ENCODE measurements around the gene AJM1.

Gene AJM1

GRCh38 chr9:136807281-136808074 is 34.8 kb upstream of the AJM1 start, which contains the start of gene RABL6:
Gene RABL6 (plus strand): TSS chr9:136807948. CDS start chr9:136808197, 249 bp downstream.
- Histone ChIP-seq H3K36me3 (peaks cover 8% of the 10 kb centered on the region), H3K4me3 (ENCODE audit: low read depth in 1 of 2, low read length in 1 of 2) (peak within 1 kb of the TSS; percentile 76 to 83), H3K4me1 (ENCODE audit: control insufficient read depth in 1 of 2, insufficient read depth in 1 of 2, low read depth in 1 of 2, low read length in 1 of 2) (peaks cover 27 to 34% of the 10 kb centered on the region in 2 experiments), H3K27ac (peak within 1 kb of the TSS; percentile 85), H3K9me3 (no peaks in the 10 kb centered on the region), H3K27me3 (peaks cover 2% of the 10 kb centered on the region)
- TF ChIP-seq, protein P1, sequence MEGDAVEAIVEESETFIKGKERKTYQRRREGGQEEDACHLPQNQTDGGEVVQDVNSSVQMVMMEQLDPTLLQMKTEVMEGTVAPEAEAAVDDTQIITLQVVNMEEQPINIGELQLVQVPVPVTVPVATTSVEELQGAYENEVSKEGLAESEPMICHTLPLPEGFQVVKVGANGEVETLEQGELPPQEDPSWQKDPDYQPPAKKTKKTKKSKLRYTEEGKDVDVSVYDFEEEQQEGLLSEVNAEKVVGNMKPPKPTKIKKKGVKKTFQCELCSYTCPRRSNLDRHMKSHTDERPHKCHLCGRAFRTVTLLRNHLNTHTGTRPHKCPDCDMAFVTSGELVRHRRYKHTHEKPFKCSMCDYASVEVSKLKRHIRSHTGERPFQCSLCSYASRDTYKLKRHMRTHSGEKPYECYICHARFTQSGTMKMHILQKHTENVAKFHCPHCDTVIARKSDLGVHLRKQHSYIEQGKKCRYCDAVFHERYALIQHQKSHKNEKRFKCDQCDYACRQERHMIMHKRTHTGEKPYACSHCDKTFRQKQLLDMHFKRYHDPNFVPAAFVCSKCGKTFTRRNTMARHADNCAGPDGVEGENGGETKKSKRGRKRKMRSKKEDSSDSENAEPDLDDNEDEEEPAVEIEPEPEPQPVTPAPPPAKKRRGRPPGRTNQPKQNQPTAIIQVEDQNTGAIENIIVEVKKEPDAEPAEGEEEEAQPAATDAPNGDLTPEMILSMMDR (IDR thresholded peaks at IDR 0.05): peak; percentile 17

DNA sequence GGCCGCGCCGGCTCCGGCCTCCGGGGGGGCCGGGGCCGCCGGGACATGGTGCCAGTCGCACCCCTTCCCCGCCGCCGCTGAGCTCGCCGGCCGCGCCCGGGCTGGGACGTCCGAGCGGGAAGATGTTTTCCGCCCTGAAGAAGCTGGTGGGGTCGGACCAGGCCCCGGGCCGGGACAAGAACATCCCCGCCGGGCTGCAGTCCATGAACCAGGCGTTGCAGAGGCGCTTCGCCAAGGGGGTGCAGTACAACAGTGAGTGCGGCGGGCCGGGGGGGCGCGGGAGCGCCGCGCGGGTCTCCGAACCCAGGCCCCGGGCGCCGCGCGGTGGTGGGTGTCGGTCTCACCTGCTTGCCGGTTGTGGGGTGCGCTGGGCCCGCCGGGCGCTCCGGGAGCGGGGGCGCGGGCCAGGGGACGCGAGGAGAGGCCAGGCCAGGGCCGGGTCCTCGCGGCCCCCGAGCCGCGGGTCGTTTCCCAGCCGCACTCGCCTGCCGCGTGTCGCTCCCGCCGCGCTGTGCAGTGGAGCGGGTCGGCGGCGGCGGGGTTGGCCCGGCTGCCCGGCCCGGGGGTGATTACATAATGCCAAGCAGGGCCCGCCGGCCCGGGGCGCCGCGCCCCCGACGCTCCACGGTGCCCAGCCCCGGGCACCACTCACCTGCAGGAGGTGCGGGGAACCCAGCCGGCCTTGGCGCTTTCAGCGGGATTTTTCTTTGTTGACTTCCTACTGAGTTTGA is 34.0 kb upstream of the AJM1 start:
- TF ChIP-seq, protein P1 (IDR thresholded peaks at IDR 0.05): no peak
- peak overlapping the region; percentile 85 for H3K27ac ChIP-seq
- peak overlapping the region; percentile 76 to 83 for H3K4me3 ChIP-seq (ENCODE audit: low read depth in 1 of 2, low read length in 1 of 2)
- peaks cover 31 to 39% of the 10 kb centered on the region in 2 experiments for H3K4me1 ChIP-seq (ENCODE audit: control insufficient read depth in 1 of 2, insufficient read depth in 1 of 2, low read depth in 1 of 2, low read length in 1 of 2)
- H3K27me3 ChIP-seq: no peaks in the 10 kb centered on the region
- no peaks in the 10 kb centered on the region for H3K9me3 ChIP-seq
- peaks cover 8% of the 10 kb centered on the region for H3K36me3 ChIP-seq

DNA sequence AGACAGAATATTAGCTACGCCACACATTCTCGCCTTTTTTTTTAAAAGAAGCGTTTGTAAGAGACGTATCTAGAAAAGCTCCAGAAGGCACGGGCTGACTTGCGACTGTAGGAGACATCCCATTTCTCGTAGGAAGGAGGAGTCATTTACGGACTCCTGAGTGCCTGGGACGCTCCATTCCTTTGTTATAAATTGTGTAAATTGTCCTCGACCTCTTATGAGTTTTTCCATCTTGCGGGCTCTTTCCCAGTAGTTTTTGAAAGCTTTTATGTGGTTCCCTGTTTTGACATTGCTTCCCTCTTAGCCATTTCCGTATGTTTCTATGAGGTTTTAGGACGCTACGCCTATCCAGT is 33.5 kb upstream of the AJM1 start:
- Histone ChIP-seq H3K27ac (peak overlapping the region; percentile 85), H3K4me3 (ENCODE audit: low read depth in 1 of 2, low read length in 1 of 2) (peak overlapping the region; percentile 76 to 83), H3K9me3 (no peaks in the 10 kb centered on the region), H3K4me1 (ENCODE audit: control insufficient read depth in 1 of 2, insufficient read depth in 1 of 2, low read depth in 1 of 2, low read length in 1 of 2) (peaks cover 31 to 39% of the 10 kb centered on the region in 2 experiments), H3K27me3 (no peaks in the 10 kb centered on the region), H3K36me3 (peaks cover 8% of the 10 kb centered on the region)
- TF ChIP-seq, protein P1 (IDR thresholded peaks at IDR 0.05): no peak

- Histone ChIP-seq H3K9me3 (no peaks in the 10 kb centered on the region), H3K4me3 (ENCODE audit: low read depth in 1 of 2, low read length in 1 of 2) (no peak overlapping the region), H3K4me1 (ENCODE audit: control insufficient read depth in 1 of 2, insufficient read depth in 1 of 2, low read depth in 1 of 2, low read length in 1 of 2) (peaks cover 15% of the 10 kb centered on the region in 2 experiments), H3K36me3 (peaks cover 8% of the 10 kb centered on the region), H3K27me3 (no peaks in the 10 kb centered on the region), H3K27ac (peak overlapping the region; percentile 6)
- TF ChIP-seq, protein P1 (IDR thresholded peaks at IDR 0.05): no peak
Observed at GRCh38 chr9:136814725-136815421, 27.4 kb upstream of the AJM1 start.

GRCh38 chr9:136815422-136815782 is 26.9 kb upstream of the AJM1 start:
- Histone ChIP-seq H3K27me3 (peaks cover 3% of the 10 kb centered on the region), H3K4me3 (ENCODE audit: low read depth in 1 of 2, low read length in 1 of 2) (no peak overlapping the region), H3K4me1 (ENCODE audit: control insufficient read depth in 1 of 2, insufficient read depth in 1 of 2, low read depth in 1 of 2, low read length in 1 of 2) (peaks cover 15% of the 10 kb centered on the region in 2 experiments), H3K36me3 (peaks cover 8% of the 10 kb centered on the region), H3K9me3 (no peaks in the 10 kb centered on the region), H3K27ac (peak overlapping the region; percentile 6)
- TF ChIP-seq, protein P1 (IDR thresholded peaks at IDR 0.05): no peak
